Measurements from ENCODE around the gene HMOX1. TPM values are rescaled to one million over a fixed set of nuclear protein-coding genes. Genes with fewer than 3 reads are reported as not detected.
A peak's percentile ranks its signal among the peaks of the same experiment; 100 is the strongest.

HMOX1 gene
- total and polyA plus RNA-seq, 8 donors: 8.2 to 355 (median 10.5) TPM

- Histone ChIP-seq H3K4me1 (peaks cover 0 to 44% of the 10 kb centered on the region in 2 donors), H3K36me3 (peaks cover 0 to 99% of the 10 kb centered on the region in 2 donors), H3K27ac (peak overlapping the region in 1 of 2 donors; percentile 82), H3K4me3 (no peak overlapping the region), H3K27me3 (no peaks in the 10 kb centered on the region), H3K9me3 (no peaks in the 10 kb centered on the region)
- DNase-seq: peak in 1 of 4 donors; percentile 43
- intact Hi-C loops (cut with DNase I): no loop called here
- ATAC-seq: peak; percentile 42
- peak in 1 of 2 donors; percentile 23 for TF ChIP-seq CTCF (IDR thresholded peaks at IDR 0.05)
Measured at GRCh38 chr22:35411102-35411501, 30.2 kb downstream of the HMOX1 start.

- intact Hi-C loops (cut with DNase I): no loop called here
- Histone ChIP-seq H3K4me1 (peaks cover 0 to 38% of the 10 kb centered on the region in 2 donors), H3K9me3 (no peaks in the 10 kb centered on the region), H3K27me3 (no peaks in the 10 kb centered on the region), H3K27ac (no peak overlapping the region), H3K4me3 (no peak overlapping the region), H3K36me3 (peaks cover 0 to 95% of the 10 kb centered on the region in 2 donors)
- TF ChIP-seq CTCF (IDR thresholded peaks at IDR 0.05): no peak
- DNase-seq: no peak
- no peak for ATAC-seq
Measured at GRCh38 chr22:35413624-35414023, 32.7 kb downstream of the HMOX1 start.

- intact Hi-C loops (cut with DNase I): no loop called here
- Histone ChIP-seq H3K36me3 (peaks cover 0 to 95% of the 10 kb centered on the region in 2 donors), H3K4me3 (no peak overlapping the region), H3K9me3 (no peaks in the 10 kb centered on the region), H3K27ac (no peak overlapping the region), H3K4me1 (peaks cover 0 to 11% of the 10 kb centered on the region in 2 donors), H3K27me3 (no peaks in the 10 kb centered on the region)
- ATAC-seq (no peak), DNase-seq (peak in 1 of 4 donors; percentile 50)
- no peak for TF ChIP-seq CTCF (IDR thresholded peaks at IDR 0.05)
Measured at GRCh38 chr22:35417606-35418005, 36.7 kb downstream of the HMOX1 start.

GRCh38 chr22:35418088-35418487 is 37.2 kb downstream of the HMOX1 start:
- Histone ChIP-seq H3K4me1 (peaks cover 0 to 11% of the 10 kb centered on the region in 2 donors), H3K4me3 (no peak overlapping the region), H3K27ac (no peak overlapping the region), H3K36me3 (peaks cover 0 to 96% of the 10 kb centered on the region in 2 donors), H3K27me3 (no peaks in the 10 kb centered on the region), H3K9me3 (no peaks in the 10 kb centered on the region)
- no peak for TF ChIP-seq CTCF (IDR thresholded peaks at IDR 0.05)
- DNase-seq (peak in 1 of 4 donors; percentile 13), ATAC-seq (no peak)
- intact Hi-C loops (cut with DNase I): no loop called here

GRCh38 chr22:35418731-35419130 is 37.8 kb downstream of the HMOX1 start:
- peaks cover 0 to 96% of the 10 kb centered on the region in 2 donors for H3K36me3 ChIP-seq
- no peak overlapping the region for H3K4me3 ChIP-seq
- no peak overlapping the region for H3K27ac ChIP-seq
- H3K4me1 ChIP-seq: peaks cover 0 to 11% of the 10 kb centered on the region in 2 donors
- DNase-seq: peak in 1 of 4 donors; percentile 10
- no peaks in the 10 kb centered on the region for H3K9me3 ChIP-seq
- intact Hi-C loops (cut with DNase I): no loop called here
- no peaks in the 10 kb centered on the region for H3K27me3 ChIP-seq
- no peak for ATAC-seq
- TF ChIP-seq CTCF (IDR thresholded peaks at IDR 0.05): no peak

All from left lung (tissue), 10 donors.